Breast epithelium (tissue), 4 donors: ENCODE data around the gene NDUFS3. TPM values are rescaled to one million over a fixed set of nuclear protein-coding genes. Genes with fewer than 3 reads are reported as not detected.

Experiments used
- DNase-seq, 2 donors: peaks; one replicate each; pipeline ENCODE4 v3.0.0-alpha.2; 2019; ENCODE audit warnings: low spot score in 2 of 2
- H3K27ac ChIP-seq, 2 donors: fragments of 200-600 bp; sonication (generic) in 1 of 2; one replicate each; pipeline ENCODE4 v1.5.1; 2016 to 2019; ENCODE audit warnings: mild to moderate bottlenecking in 1 of 2
- H3K27me3 ChIP-seq, 2 donors: fragments of 200-600 bp; sonication (generic) in 1 of 2; one replicate each; pipeline versions ENCODE4 v1.5.1 to v1.6.0; 2017 to 2019; ENCODE audit warnings: control low read depth in 1 of 2, mild to moderate bottlenecking in 1 of 2
- H3K36me3 ChIP-seq: fragments of 200-600 bp; one replicate; pipeline ENCODE4 v1.5.1; 2019
- H3K4me1 ChIP-seq, 2 donors: fragments of 200-600 bp; sonication (generic); one replicate each; pipeline ENCODE4 v1.5.1; 2016 to 2019; ENCODE audit warnings: control low read depth in 1 of 2
- H3K4me3 ChIP-seq, 3 donors: fragments of 200-600 bp; sonication (generic); 1 replicate in 2 of 3; 2 replicates in 1 of 3; pipeline ENCODE4 v1.5.1; 2016 to 2019; ENCODE audit warnings: mild to moderate bottlenecking in 3 of 3, moderate library complexity in 2 of 3
- H3K9me3 ChIP-seq, 2 donors: fragments of 200-600 bp; sonication (generic) in 1 of 2; one replicate each; pipeline ENCODE4 v1.5.1; 2016 to 2019; ENCODE audit warnings: control low read depth in 1 of 2
- CTCF ChIP-seq, 3 donors: fragments of 450-650 bp; IDR thresholded peaks; one replicate each; pipeline ENCODE4 v1.5.1; 2016 to 2017; ENCODE audit warnings: antibody characterized with exemption in 3 of 3, mild to moderate bottlenecking in 3 of 3, moderate library complexity in 3 of 3
- POLR2A ChIP-seq: fragments of 450-650 bp; IDR thresholded peaks from one replicate; pipeline ENCODE4 v1.6.1; 2016; ENCODE audit warnings: antibody characterized with exemption, mild to moderate bottlenecking, moderate library complexity
- POLR2AphosphoS5 ChIP-seq, 3 donors: sonication (generic); formaldehyde crosslinking; IDR thresholded peaks; one replicate each; pipeline ENCODE4 v1.6.1; 2017; ENCODE audit warnings: antibody characterized with exemption in 3 of 3
- intact Hi-C: fragments of 100-400 bp; cut with DNase I; formaldehyde crosslinking; loops from one replicate; pipeline ENCODE4 v1.15.1; 2023; ENCODE audit warnings: low total_unique reads
- total RNA-seq, 3 donors: library from RNA; depleted of rRNA; stranded (reverse); fragments of >200 nt; gene quantifications; one replicate each; pipeline ENCODE4 v1.1.0, GENCODE V29; 2016

Gene NDUFS3
- total RNA-seq, 3 donors from 2014 or later = 49.0 to 59.7 (median 49.2) TPM

- Histone ChIP-seq H3K4me1 (no peaks in the 10 kb centered on the region), H3K36me3 (no peaks in the 10 kb centered on the region), H3K27ac (no peak overlapping the region), H3K9me3 (no peaks in the 10 kb centered on the region), H3K27me3 (no peaks in the 10 kb centered on the region), H3K4me3 (no peak overlapping the region)
- TF ChIP-seq POLR2AphosphoS5 (IDR thresholded peaks at IDR 0.05) (no peak), POLR2A (no peak), CTCF (IDR thresholded peaks at IDR 0.05) (no peak)
- intact Hi-C loops = no loop called here
- no peak for DNase-seq
Observed at GRCh38 chr11:47617417-47617809, 38.5 kb downstream of the NDUFS3 start.

GRCh38 chr11:47620836-47621378 lies 42.0 kb downstream of the NDUFS3 start:
- Histone ChIP-seq H3K4me1 (no peaks in the 10 kb centered on the region), H3K27ac (no peak overlapping the region), H3K27me3 (no peaks in the 10 kb centered on the region), H3K36me3 (no peaks in the 10 kb centered on the region), H3K4me3 (no peak overlapping the region), H3K9me3 (no peaks in the 10 kb centered on the region)
- DNase-seq = no peak
- intact Hi-C loops = no loop called here
- TF ChIP-seq POLR2AphosphoS5 (IDR thresholded peaks at IDR 0.05) = no peak
- TF ChIP-seq CTCF (IDR thresholded peaks at IDR 0.05) = no peak
- TF ChIP-seq POLR2A = no peak

GRCh38 chr11:47626234-47626633 lies 47.4 kb downstream of the NDUFS3 start:
- Histone ChIP-seq H3K27me3 (no peaks in the 10 kb centered on the region), H3K9me3 (no peaks in the 10 kb centered on the region), H3K27ac (no peak overlapping the region), H3K4me3 (no peak overlapping the region), H3K4me1 (no peaks in the 10 kb centered on the region), H3K36me3 (no peaks in the 10 kb centered on the region)
- TF ChIP-seq POLR2AphosphoS5 (IDR thresholded peaks at IDR 0.05) (no peak), POLR2A (no peak), CTCF (IDR thresholded peaks at IDR 0.05) (no peak)
- intact Hi-C loops = no loop called here
- DNase-seq = no peak

GRCh38 chr11:47628026-47628425 lies 49.2 kb downstream of the NDUFS3 start:
- Histone ChIP-seq H3K36me3 (no peaks in the 10 kb centered on the region), H3K4me1 (no peaks in the 10 kb centered on the region), H3K4me3 (no peak overlapping the region), H3K9me3 (no peaks in the 10 kb centered on the region), H3K27me3 (no peaks in the 10 kb centered on the region), H3K27ac (no peak overlapping the region)
- intact Hi-C loops = no loop called here
- TF ChIP-seq POLR2A = no peak
- no peak for TF ChIP-seq CTCF (IDR thresholded peaks at IDR 0.05)
- TF ChIP-seq POLR2AphosphoS5 (IDR thresholded peaks at IDR 0.05) = no peak
- no peak for DNase-seq

- Histone ChIP-seq H3K9me3 (no peaks in the 10 kb centered on the region), H3K36me3 (no peaks in the 10 kb centered on the region), H3K27me3 (no peaks in the 10 kb centered on the region), H3K27ac (no peak overlapping the region), H3K4me1 (no peaks in the 10 kb centered on the region), H3K4me3 (no peak overlapping the region)
- no peak for TF ChIP-seq POLR2AphosphoS5 (IDR thresholded peaks at IDR 0.05)
- no peak for TF ChIP-seq CTCF (IDR thresholded peaks at IDR 0.05)
- TF ChIP-seq POLR2A = no peak
- intact Hi-C loops = no loop called here
- DNase-seq = no peak
Observed at GRCh38 chr11:47631473-47631872, 52.6 kb downstream of the NDUFS3 start.

Other genes starting within 250 kb of the NDUFS3 start
- gene MYBPC3, start 226.4 kb upstream of the NDUFS3 start, total RNA-seq = under 1 TPM in 2 of 3 donors, not detected in 1; under 0.01 TPM
- gene SPI1, start 200.5 kb upstream of the NDUFS3 start, total RNA-seq = 10 to 100 TPM; 12.5 to 34.9 (median 15.2) TPM
- gene SLC39A13, start 170.5 kb upstream of the NDUFS3 start, total RNA-seq = 10 to 100 TPM; 42.9 to 58.1 (median 52.8) TPM
- gene PSMC3, start 152.6 kb upstream of the NDUFS3 start, total RNA-seq = 100 to 1,000 TPM in 2 of 3 donors, 10 to 100 TPM in 1; 98.5 to 168 (median 144) TPM
- gene RAPSN, start 129.9 kb upstream of the NDUFS3 start, total RNA-seq = under 1 TPM in 1 of 3 donors, not detected in 2; 0.64 TPM
- 100 to 1,000 TPM in 2 of 3 donors, 10 to 100 TPM in 1; 94.1 to 117 (median 114) TPM for gene CELF1, start 25.9 kb upstream of the NDUFS3 start, total RNA-seq
- gene PTPMT1, start 13.5 kb upstream of the NDUFS3 start, total RNA-seq = 100 to 1,000 TPM; 130 to 139 (median 137) TPM
- 10 to 100 TPM; 26.6 to 31.5 (median 26.9) TPM for gene KBTBD4, start 104 bp upstream of the NDUFS3 start, total RNA-seq
- gene FAM180B, start 7.6 kb downstream of the NDUFS3 start, total RNA-seq = 10 to 100 TPM in 1 of 3 donors, not detected in 2; 11.2 TPM
- gene C1QTNF4, start 15.3 kb downstream of the NDUFS3 start, total RNA-seq = 1 to 10 TPM in 2 of 3 donors, under 1 TPM in 1; 0.96 to 5.6 (median 4.4) TPM
- 10 to 100 TPM; 38.7 to 47.5 (median 46.0) TPM for gene MTCH2, start 63.5 kb downstream of the NDUFS3 start, total RNA-seq
- 1 to 10 TPM in 2 of 3 donors, under 1 TPM in 1; 0.16 to 3.2 (median 2.3) TPM for gene AGBL2, start 136.3 kb downstream of the NDUFS3 start, total RNA-seq
- 100 to 1,000 TPM; 109 to 227 (median 193) TPM for gene FNBP4, start 188.3 kb downstream of the NDUFS3 start, total RNA-seq